NCI-H2196 treated with DMSO at 0.1 percent for 48 hours (cell line): Measurements from ENCODE around the gene BTF3L4.
A peak's percentile ranks its signal among the peaks of the same experiment; 100 is the strongest.
"Not testable (repeated sequence)": the region's sequence is repeated elsewhere in the genome, so short reads cannot be mapped to it uniquely, and the experiment has no call there.

Experiments used
- DNase-seq: peaks from one replicate; lab custom pipeline; 2025; ENCODE audit not compliant: unreplicated experiment; lab: John Stamatoyannopoulos, UW

Gene BTF3L4

GRCh38 chr1:52056163-52056936, at the start of gene BTF3L4:
Gene BTF3L4, plus strand, starts transcription at chr1:52056295. Its CDS starts 3,553 bp downstream, at chr1:52059848.
- peak; percentile 92 for DNase-seq

GRCh38 chr1:52007215-52008002, 48.7 kb upstream of the BTF3L4 start:
- DNase-seq: no peak

GRCh38 chr1:52008071-52008809, 47.9 kb upstream of the BTF3L4 start:
- DNase-seq: no peak

GRCh38 chr1:52022133-52022532, 34.0 kb upstream of the BTF3L4 start:
- no peak for DNase-seq

GRCh38 chr1:52026278-52026677, 29.8 kb upstream of the BTF3L4 start:
- no peak for DNase-seq

GRCh38 chr1:52028328-52028727, 27.8 kb upstream of the BTF3L4 start:
- no peak for DNase-seq

GRCh38 chr1:52028839-52029238, 27.3 kb upstream of the BTF3L4 start:
- not testable (repeated sequence) for DNase-seq

GRCh38 chr1:52032124-52032784, 23.8 kb upstream of the BTF3L4 start:
- DNase-seq: no peak

- DNase-seq: no peak
These were observed 23.3 kb upstream of the BTF3L4 start for GRCh38 chr1:52032785-52033131.

GRCh38 chr1:52033190-52034049, 22.7 kb upstream of the BTF3L4 start, which contains the start of gene KTI12:
Gene KTI12, minus strand, starts transcription at chr1:52033810. Its CDS starts 49 bp downstream, at chr1:52033761.
- peak; percentile 85 for DNase-seq

GRCh38 chr1:52034050-52034384, 22.1 kb upstream of the BTF3L4 start:
- no peak for DNase-seq

- peak; percentile 64 for DNase-seq
These were observed 18.7 kb upstream of the BTF3L4 start for GRCh38 chr1:52037402-52037814.

- no peak for DNase-seq
These were observed 18.2 kb upstream of the BTF3L4 start for GRCh38 chr1:52037909-52038308.

GRCh38 chr1:52041551-52042185, 14.4 kb upstream of the BTF3L4 start:
- DNase-seq: no peak

GRCh38 chr1:52045236-52045635, 10.9 kb upstream of the BTF3L4 start:
- no peak for DNase-seq

- DNase-seq: not testable (repeated sequence)
These were observed 10.4 kb upstream of the BTF3L4 start for GRCh38 chr1:52045666-52046195.

- DNase-seq: not testable (repeated sequence)
These were observed 6.8 kb upstream of the BTF3L4 start for GRCh38 chr1:52049337-52049736.

- no peak for DNase-seq
These were observed 2.2 kb upstream of the BTF3L4 start for GRCh38 chr1:52053862-52054261.

GRCh38 chr1:52054496-52055065, 1.5 kb upstream of the BTF3L4 start:
- no peak for DNase-seq
